Lung (tissue), 12 donors: ENCODE measurements around the gene ROBO1. TPM values are rescaled to one million over a fixed set of nuclear protein-coding genes. Genes with fewer than 3 reads are reported as not detected.
"Not testable (repeated sequence)": the region's sequence is repeated elsewhere in the genome, so short reads cannot be mapped to it uniquely, and the experiment has no call there.

Experiments used
- ATAC-seq: fragments of 200-7000 bp; cut with Tn5 transposase; one replicate; pipeline ENCODE4 v1.9.1; 2020; ENCODE audit warnings: moderate number of reproducible peaks; ENCODE audit not compliant: insufficient read depth, low FRiP score
- DNase-seq, 3 donors: peaks; one replicate each; pipeline ENCODE4 v3.0.0-alpha.2; 2013 to 2017
- H3K27ac ChIP-seq, 2 donors: one replicate each; pipeline ENCODE4 v1.5.1; 2013; ENCODE audit warnings: mild to moderate bottlenecking in 2 of 2, moderate library complexity in 2 of 2, control low read depth in 1 of 2, inconsistent platforms in 1 of 2, low read depth in 1 of 2, low read length in 1 of 2
- H3K27me3 ChIP-seq, 3 donors: one replicate each; pipeline ENCODE4 v1.5.1; 2013; ENCODE audit warnings: low read length in 2 of 3; ENCODE audit not compliant: control insufficient read depth in 3 of 3, insufficient read depth in 3 of 3
- H3K36me3 ChIP-seq, 4 donors: one replicate each; pipeline ENCODE4 v1.5.1; 2013; ENCODE audit warnings: low read length in 4 of 4, mild to moderate bottlenecking in 1 of 4, moderate library complexity in 1 of 4; ENCODE audit not compliant: control insufficient read depth in 4 of 4, insufficient read depth in 4 of 4
- H3K4me1 ChIP-seq, 5 donors: one replicate each; pipeline ENCODE4 v1.5.1; 2013; ENCODE audit warnings: low read length in 5 of 5, mild to moderate bottlenecking in 2 of 5, moderate library complexity in 1 of 5; ENCODE audit not compliant: control insufficient read depth in 5 of 5, insufficient read depth in 5 of 5
- H3K4me3 ChIP-seq: one replicate; pipeline ENCODE4 v1.5.1; 2013; ENCODE audit warnings: mild to moderate bottlenecking, control low read depth, moderate library complexity
- H3K9ac ChIP-seq, 2 donors: one replicate each; pipeline ENCODE4 v1.5.1; 2013; ENCODE audit warnings: low read length in 2 of 2, control low read depth in 1 of 2; ENCODE audit not compliant: insufficient read depth in 1 of 2
- H3K9me3 ChIP-seq, 4 donors: one replicate each; pipeline ENCODE4 v1.5.1; 2013; ENCODE audit warnings: low read length in 3 of 4, mild to moderate bottlenecking in 1 of 4, moderate library complexity in 1 of 4; ENCODE audit not compliant: control insufficient read depth in 4 of 4, insufficient read depth in 3 of 4
- CTCF ChIP-seq: IDR thresholded peaks from 2 replicates; pipeline ENCODE4 v1.5.1; 2012; ENCODE audit warnings: mild to moderate bottlenecking; ENCODE audit errors: control extremely low read depth, extremely low read depth
- WGBS, 2 donors: extraction: QIAGEN DNeasy Blood & Tissue Kit; methylation state at CpG; one replicate each; pipeline ENCODE4 v1.1.7; 2013; 5-methylcytosine and 5-hydroxymethylcytosine counted together
- polyA plus RNA-seq, 2 donors: library from polyadenylated mRNA; stranded (reverse); fragments of 200-250 nt; gene quantifications; one replicate each; pipeline ENCODE4 v1.2.1, GENCODE V29; 2013
- total RNA-seq, 2 donors: library from RNA; depleted of rRNA in 1 of 2; stranded (reverse); fragments of >200 nt in 1 of 2; gene quantifications; one replicate each; pipeline ENCODE4 v1.2.1, GENCODE V29; 2014 to 2021
- donor health status: control.
- donor health status: control.
- donor health status: Bipolar disorder and iron deficiency.
- donor health status: healthy.
- donor health status: DM: yes; HTN: yes; CAD: no.

Gene ROBO1
- total and polyA plus RNA-seq, 4 donors = 2.6 to 72.6 (median 15.7) TPM

DNA sequence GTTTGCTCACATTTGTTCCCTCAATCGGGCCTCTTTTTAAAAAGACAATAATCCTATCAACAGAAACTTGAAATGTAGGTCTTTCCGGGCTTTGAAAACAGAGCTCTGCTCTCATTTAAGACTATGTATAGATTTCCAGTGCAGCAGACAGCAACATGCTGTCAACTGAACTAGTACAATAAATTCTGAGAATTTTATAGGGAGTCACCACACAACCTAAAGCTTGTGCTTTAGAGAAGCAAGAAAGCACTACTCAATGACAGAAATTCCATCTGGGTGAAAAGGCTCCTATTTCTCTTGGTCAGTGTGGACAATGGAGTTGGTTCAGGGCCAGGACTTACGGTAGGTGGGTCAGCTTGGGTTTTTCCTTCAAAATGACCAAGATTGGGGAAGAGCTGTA, 583.5 kb downstream of the ROBO1 start:
- peaks cover 0 to 9% (median 0%) of the 10 kb centered on the region in 5 donors for H3K4me1 ChIP-seq
- no peak overlapping the region for H3K27ac ChIP-seq
- H3K27me3 ChIP-seq = no peaks in the 10 kb centered on the region
- H3K36me3 ChIP-seq = no peaks in the 10 kb centered on the region
- WGBS, 2 donors = 51 to 54% methylated on average over 3 of the region's 3 CpGs
- H3K9ac ChIP-seq = no peak overlapping the region
- no peak for TF ChIP-seq CTCF
- no peak overlapping the region for H3K4me3 ChIP-seq
- peaks cover 0 to 2% (median 0%) of the 10 kb centered on the region in 4 donors for H3K9me3 ChIP-seq
- DNase-seq = no peak
- ATAC-seq = no peak

GRCh38 chr3:79183496-79183895, 584.3 kb downstream of the ROBO1 start:
- no peak for ATAC-seq
- Histone ChIP-seq H3K9me3 (peaks cover 0 to 2% (median 0%) of the 10 kb centered on the region in 4 donors), H3K4me1 (peaks cover 0 to 13% (median 0%) of the 10 kb centered on the region in 5 donors), H3K9ac (no peak overlapping the region), H3K27me3 (no peaks in the 10 kb centered on the region), H3K27ac (no peak overlapping the region), H3K4me3 (no peak overlapping the region), H3K36me3 (no peaks in the 10 kb centered on the region)
- WGBS, 2 donors = 79 to 92% methylated on average over 1 of the region's 1 CpG
- no peak for TF ChIP-seq CTCF
- DNase-seq = no peak

DNA sequence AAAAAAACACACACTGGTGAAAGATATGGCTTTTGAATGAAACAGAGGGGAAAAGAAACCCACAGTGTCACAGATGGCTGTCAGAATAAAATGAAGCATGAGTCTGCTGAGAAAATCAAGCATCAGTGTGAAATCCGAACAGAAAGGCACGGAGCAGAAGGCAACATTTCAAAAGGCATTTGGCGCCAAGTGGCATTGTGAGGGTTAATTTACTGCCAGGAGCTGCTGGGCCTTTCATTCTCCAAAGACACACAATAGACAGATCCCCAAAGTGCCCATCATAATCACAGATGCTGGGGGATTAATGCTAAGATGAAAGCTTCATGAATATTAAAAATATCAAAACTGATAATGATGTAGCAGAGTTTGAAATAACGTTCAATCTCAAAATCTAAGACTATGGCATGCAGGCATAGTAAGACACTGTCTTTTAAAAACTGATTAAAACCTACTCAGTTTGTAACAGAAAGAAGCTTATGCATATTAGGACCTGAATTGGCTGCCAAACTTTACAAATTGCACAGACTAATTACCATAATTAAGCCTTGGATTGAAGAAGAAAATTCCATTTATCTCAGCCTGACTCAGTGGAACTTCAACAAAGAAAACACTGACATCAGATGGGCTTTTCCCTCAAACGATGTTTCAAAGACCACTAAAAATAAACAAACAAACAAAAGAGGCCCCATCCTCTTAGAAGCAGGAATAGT, 589.2 kb downstream of the ROBO1 start:
- H3K4me3 ChIP-seq = no peak overlapping the region
- H3K27ac ChIP-seq = no peak overlapping the region
- H3K36me3 ChIP-seq = no peaks in the 10 kb centered on the region
- DNase-seq (no peak), ATAC-seq (no peak)
- peaks cover 0 to 2% (median 0%) of the 10 kb centered on the region in 4 donors for H3K9me3 ChIP-seq
- TF ChIP-seq CTCF = no peak
- no peak overlapping the region for H3K9ac ChIP-seq
- WGBS, 2 donors = 49 to 61% methylated on average over 5 of the region's 5 CpGs
- H3K27me3 ChIP-seq = no peaks in the 10 kb centered on the region
- peaks cover 0 to 4% (median 0%) of the 10 kb centered on the region in 5 donors for H3K4me1 ChIP-seq

GRCh38 chr3:79175870-79176269, 591.9 kb downstream of the ROBO1 start:
- no peak for TF ChIP-seq CTCF
- DNase-seq = peak in 1 of 3 donors; percentile 39
- H3K4me1 ChIP-seq = peaks cover 0 to 4% (median 0%) of the 10 kb centered on the region in 5 donors
- WGBS, 2 donors = 62 to 80% methylated on average over 1 of the region's 1 CpG
- H3K4me3 ChIP-seq = no peak overlapping the region
- ATAC-seq = no peak
- peaks cover 0 to 2% (median 0%) of the 10 kb centered on the region in 4 donors for H3K9me3 ChIP-seq
- no peak overlapping the region for H3K27ac ChIP-seq
- no peak overlapping the region for H3K9ac ChIP-seq
- no peaks in the 10 kb centered on the region for H3K27me3 ChIP-seq
- H3K36me3 ChIP-seq = no peaks in the 10 kb centered on the region

GRCh38 chr3:79173259-79173658, 594.5 kb downstream of the ROBO1 start:
- H3K4me1 ChIP-seq, DNase-seq, ATAC-seq, H3K9me3 ChIP-seq, H3K27me3 ChIP-seq, H3K27ac ChIP-seq, H3K9ac ChIP-seq, H3K36me3 ChIP-seq, H3K4me3 ChIP-seq: not testable (repeated sequence)
- 94% methylated on average over 16 to 21 of the region's 21 CpGs for WGBS, 2 donors
